Brain microvascular endothelial cell (primary cell): Measurements from ENCODE around the gene CCDC159.
"Not testable (repeated sequence)": the region's sequence is repeated elsewhere in the genome, so short reads cannot be mapped to it uniquely, and the experiment has no call there.

Source experiments
- DNase-seq: peaks from one replicate; pipeline ENCODE4 v3.0.0-alpha.2; 2020
- H3K27ac ChIP-seq: fragments of 250-450 bp; sonication (Bioruptor Pico); 2 replicates; pipeline ENCODE4 v1.5.1; 2020; ENCODE audit warnings: mild to moderate bottlenecking, moderate library complexity
- H3K27me3 ChIP-seq: fragments of 250-450 bp; sonication (Bioruptor Pico); replicated peaks from 2 replicates; pipeline ENCODE4 v1.5.1; 2020; ENCODE audit warnings: mild to moderate bottlenecking
- H3K36me3 ChIP-seq: fragments of 250-450 bp; sonication (Bioruptor Pico); replicated peaks from 2 replicates; pipeline ENCODE4 v1.5.1; 2020; ENCODE audit warnings: mild to moderate bottlenecking
- H3K4me3 ChIP-seq: 2 replicates; pipeline ENCODE4 v1.5.1; 2011; ENCODE audit warnings: low read depth, mild to moderate bottlenecking, control low read depth, low read length, moderate library complexity
- in situ Hi-C: cut with HindIII; loops from 2 replicates; pipeline ENCODE4 v1.10.0; 2017; ENCODE audit warnings: low sequenced_read_pairs, low pct_ligation_motif_present
- TF ChIP-seq, protein P1 (sequence below): IDR thresholded peaks from 2 replicates; pipeline ENCODE4 v1.5.1; 2011; ENCODE audit warnings: low read depth, mild to moderate bottlenecking, moderate library complexity, low read length, control low read depth, inconsistent platforms; ENCODE audit errors: missing control alignments

The CCDC159 gene

GRCh38 chr19:11325544-11325943 is 20.8 kb upstream of the CCDC159 start:
- H3K36me3 ChIP-seq: no peaks in the 10 kb centered on the region
- H3K27ac ChIP-seq: no peak overlapping the region
- no peak overlapping the region for H3K4me3 ChIP-seq
- TF ChIP-seq, protein P1, sequence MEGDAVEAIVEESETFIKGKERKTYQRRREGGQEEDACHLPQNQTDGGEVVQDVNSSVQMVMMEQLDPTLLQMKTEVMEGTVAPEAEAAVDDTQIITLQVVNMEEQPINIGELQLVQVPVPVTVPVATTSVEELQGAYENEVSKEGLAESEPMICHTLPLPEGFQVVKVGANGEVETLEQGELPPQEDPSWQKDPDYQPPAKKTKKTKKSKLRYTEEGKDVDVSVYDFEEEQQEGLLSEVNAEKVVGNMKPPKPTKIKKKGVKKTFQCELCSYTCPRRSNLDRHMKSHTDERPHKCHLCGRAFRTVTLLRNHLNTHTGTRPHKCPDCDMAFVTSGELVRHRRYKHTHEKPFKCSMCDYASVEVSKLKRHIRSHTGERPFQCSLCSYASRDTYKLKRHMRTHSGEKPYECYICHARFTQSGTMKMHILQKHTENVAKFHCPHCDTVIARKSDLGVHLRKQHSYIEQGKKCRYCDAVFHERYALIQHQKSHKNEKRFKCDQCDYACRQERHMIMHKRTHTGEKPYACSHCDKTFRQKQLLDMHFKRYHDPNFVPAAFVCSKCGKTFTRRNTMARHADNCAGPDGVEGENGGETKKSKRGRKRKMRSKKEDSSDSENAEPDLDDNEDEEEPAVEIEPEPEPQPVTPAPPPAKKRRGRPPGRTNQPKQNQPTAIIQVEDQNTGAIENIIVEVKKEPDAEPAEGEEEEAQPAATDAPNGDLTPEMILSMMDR: no peak
- no peak for DNase-seq
- H3K27me3 ChIP-seq: no peaks in the 10 kb centered on the region
- in situ Hi-C loops: no loop called here

- in situ Hi-C loops: no loop called here
- no peak overlapping the region for H3K4me3 ChIP-seq
- H3K36me3 ChIP-seq: no peaks in the 10 kb centered on the region
- H3K27ac ChIP-seq: no peak overlapping the region
- no peaks in the 10 kb centered on the region for H3K27me3 ChIP-seq
- no peak for DNase-seq
- TF ChIP-seq, protein P1: no peak
These were observed 16.2 kb upstream of the CCDC159 start for GRCh38 chr19:11330127-11330526.

DNA sequence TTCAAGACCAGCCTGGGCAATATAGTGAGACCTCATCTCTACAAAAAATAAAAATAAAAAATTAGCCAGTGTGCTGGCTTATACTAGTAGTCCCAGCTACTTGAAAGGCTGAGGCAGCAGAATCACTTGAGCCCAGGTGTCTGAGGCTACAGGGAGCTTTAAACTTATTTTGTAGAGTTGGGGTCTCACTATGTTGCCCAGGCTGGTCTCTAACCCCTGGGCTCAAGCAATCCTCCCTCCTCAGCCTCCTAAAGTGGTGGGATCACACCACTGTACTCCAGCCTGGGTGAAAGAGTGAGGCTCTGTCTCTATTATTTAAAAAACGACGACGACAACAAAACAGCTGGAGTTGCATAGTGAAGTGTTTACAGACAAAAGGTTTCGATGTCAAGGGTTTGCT is 14.8 kb upstream of the CCDC159 start:
- TF ChIP-seq, protein P1: no peak
- Histone ChIP-seq H3K4me3 (no peak overlapping the region), H3K36me3 (no peaks in the 10 kb centered on the region), H3K27ac (no peak overlapping the region), H3K27me3 (no peaks in the 10 kb centered on the region)
- no peak for DNase-seq
- in situ Hi-C loops: no loop called here

GRCh38 chr19:11332822-11333221 is 13.5 kb upstream of the CCDC159 start:
- DNase-seq: no peak
- H3K36me3 ChIP-seq: no peaks in the 10 kb centered on the region
- no peaks in the 10 kb centered on the region for H3K27me3 ChIP-seq
- H3K27ac ChIP-seq: no peak overlapping the region
- TF ChIP-seq, protein P1: no peak
- no peak overlapping the region for H3K4me3 ChIP-seq
- in situ Hi-C loops: no loop called here

- H3K36me3 ChIP-seq, H3K27me3 ChIP-seq, H3K27ac ChIP-seq, in situ Hi-C loops, H3K4me3 ChIP-seq: not testable (repeated sequence)
- peak; percentile 30 for DNase-seq
These were observed 12.5 kb upstream of the CCDC159 start for GRCh38 chr19:11333838-11334237.

DNA sequence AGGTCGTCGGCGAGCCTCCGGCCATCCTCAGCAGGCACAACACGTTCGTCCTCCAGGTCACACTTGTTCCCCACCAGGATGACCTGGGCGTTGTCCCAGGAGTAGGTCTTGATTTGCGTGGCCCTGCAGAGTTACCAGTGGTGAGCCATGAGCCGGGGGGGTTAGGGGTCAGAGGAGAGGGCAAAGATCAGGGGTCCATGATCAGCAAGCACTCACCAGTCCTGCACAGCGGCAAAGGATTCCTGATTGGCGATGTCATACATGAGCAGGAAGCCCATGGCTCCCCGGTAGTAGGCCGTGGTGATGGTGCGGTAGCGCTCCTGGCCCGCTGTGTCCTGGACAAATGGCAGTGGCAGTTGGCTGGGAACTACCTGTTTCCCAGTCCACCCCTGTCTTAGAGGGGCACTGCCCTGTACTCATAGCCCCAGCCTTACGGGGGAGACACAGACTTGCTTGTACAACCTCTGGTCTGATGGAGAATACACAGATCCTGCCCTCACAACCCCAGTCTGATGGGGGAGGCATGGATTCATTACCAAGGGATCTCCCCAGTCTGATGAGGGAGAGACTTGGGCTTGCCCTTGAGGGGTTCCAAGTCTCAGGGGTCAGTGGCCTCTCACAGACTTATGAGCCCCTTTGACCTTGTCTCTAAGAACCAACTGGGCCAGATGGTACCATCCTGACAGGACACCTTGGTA is 10.7 kb upstream of the CCDC159 start:
- TF ChIP-seq, protein P1: no peak
- no peak for DNase-seq
- no peaks in the 10 kb centered on the region for H3K36me3 ChIP-seq
- in situ Hi-C loops: no loop called here
- no peaks in the 10 kb centered on the region for H3K27me3 ChIP-seq
- no peak overlapping the region for H3K27ac ChIP-seq
- no peak overlapping the region for H3K4me3 ChIP-seq
